Endothelial cell of umbilical vein (primary cell): ENCODE results near the gene SLC12A6. TPM values are rescaled to one million over a fixed set of nuclear protein-coding genes. Genes with fewer than 3 reads are reported as not detected.

Experiments
- BruUV-seq: library from RNA; stranded (reverse); fragments of 400-500 nt; replicated peaks from 2 replicates; lab custom pipeline; 2021; lab: Mats Ljungman, UMichigan
- CTCF ChIA-PET: fragments of 300-600, 350-600 bp; sonication (Branson Sonifier 250); formaldehyde crosslinking; loops from one replicate; lab custom pipeline; 2021; ENCODE audit warnings: antibody characterized with exemption, inconsistent platforms; lab: Charles Lee
- POLR2A ChIA-PET: fragments of 300-600, 350-600 bp; sonication (Branson Sonifier 250); formaldehyde crosslinking; loops from one replicate; lab custom pipeline; 2021; ENCODE audit warnings: antibody characterized with exemption, inconsistent platforms; lab: Charles Lee
- DNase-seq: peaks from one replicate; pipeline ENCODE4 v3.0.0-alpha.2; 2011; ENCODE audit warnings: low read depth, low spot score
- FAIRE-seq: peaks from 2 replicates; lab custom pipeline; 2011; peaks lifted over from hg19 to GRCh38; lab: Jason Lieb, UNC
- H2AFZ ChIP-seq: 2 replicates; pipeline ENCODE4 v1.6.0; 2012; ENCODE audit warnings: low read depth, low read length, control low read depth, inconsistent platforms
- H3K27ac ChIP-seq: 2 replicates; pipeline ENCODE4 v1.5.1; 2011; ENCODE audit warnings: low read depth, mild to moderate bottlenecking, control low read depth, low read length, moderate library complexity; ENCODE audit not compliant: insufficient read depth
- H3K27me3 ChIP-seq, 2 experiments: 2 replicates each; pipeline versions ENCODE4 v1.6.0 to v1.6.1; 2011; ENCODE audit warnings: low read length in 2 of 2, mixed read lengths in 1 of 2; ENCODE audit not compliant: control insufficient read depth in 2 of 2, insufficient read depth in 2 of 2
- H3K36me3 ChIP-seq, 2 experiments: 2 replicates in 1 of 2; 3 replicates in 1 of 2; pipeline ENCODE4 v1.5.1; 2011; ENCODE audit warnings: low read length in 2 of 2, mild to moderate bottlenecking in 1 of 2, moderate library complexity in 1 of 2; ENCODE audit not compliant: control insufficient read depth in 2 of 2, insufficient read depth in 2 of 2; ENCODE audit errors: extremely low read depth in 1 of 2
- H3K4me1 ChIP-seq: 3 replicates; pipeline ENCODE4 v1.5.1; 2011; ENCODE audit warnings: mild to moderate bottlenecking, low read length; ENCODE audit not compliant: control insufficient read depth, insufficient read depth; ENCODE audit errors: extremely low read depth
- H3K4me2 ChIP-seq: 2 replicates; pipeline ENCODE4 v1.6.1; 2011; ENCODE audit warnings: low read length, control low read depth, mixed read lengths; ENCODE audit not compliant: insufficient read depth
- H3K4me3 ChIP-seq, 3 experiments: fragments of 200-600 bp in 1 of 3; sonication (generic), shearing (Covaris generic) in 1 of 3; replicated peaks in 1 of 3; 2 replicates each; pipeline ENCODE4 v1.5.1; 2011 to 2016; ENCODE audit warnings: control low read depth in 3 of 3, low read length in 3 of 3, mild to moderate bottlenecking in 2 of 3, inconsistent platforms in 1 of 3, low read depth in 1 of 3, moderate library complexity in 1 of 3; ENCODE audit not compliant: insufficient read depth in 1 of 3
- H3K79me2 ChIP-seq: 2 replicates; pipeline ENCODE4 v1.6.0; 2012; ENCODE audit warnings: low read length, inconsistent platforms; ENCODE audit not compliant: control insufficient read depth, insufficient read depth
- H3K9ac ChIP-seq: replicated peaks from 2 replicates; pipeline ENCODE3; 2011; ENCODE audit warnings: low read length, control low read depth; ENCODE audit not compliant: insufficient read depth; ENCODE audit errors: extremely low read depth
- H3K9me1 ChIP-seq: replicated peaks from 3 replicates; pipeline ENCODE4 v1.6.0; 2011; ENCODE audit warnings: mild to moderate bottlenecking, low read length; ENCODE audit not compliant: control insufficient read depth, insufficient read depth; ENCODE audit errors: extremely low read depth
- H3K9me3 ChIP-seq: replicated peaks from 2 replicates; pipeline ENCODE4 v1.5.1; 2012; ENCODE audit warnings: low read length, inconsistent platforms; ENCODE audit not compliant: control insufficient read depth, insufficient read depth
- H4K20me1 ChIP-seq: replicated peaks from 2 replicates; pipeline ENCODE3; 2011; ENCODE audit warnings: mild to moderate bottlenecking, low read length; ENCODE audit not compliant: control insufficient read depth, insufficient read depth; ENCODE audit errors: extremely low read depth
- EZH2 ChIP-seq: IDR thresholded peaks from 2 replicates; pipeline ENCODE4 v1.6.1; 2012; ENCODE audit warnings: borderline replicate concordance, low read depth, mild to moderate bottlenecking, moderate library complexity, low read length, inconsistent platforms; ENCODE audit not compliant: severe bottlenecking
- FOS ChIP-seq: IDR thresholded peaks from 2 replicates; pipeline ENCODE4 v1.6.1; 2011; ENCODE audit warnings: mild to moderate bottlenecking, low read length, moderate library complexity, borderline replicate concordance; ENCODE audit not compliant: insufficient read depth
- GATA2 ChIP-seq: IDR thresholded peaks from 2 replicates; pipeline ENCODE4 v1.7.0; 2011; ENCODE audit warnings: low read depth, mild to moderate bottlenecking, moderate library complexity, mixed read lengths, low read length; ENCODE audit not compliant: insufficient read length, insufficient read depth
- JUN ChIP-seq: IDR thresholded peaks from 2 replicates; pipeline ENCODE4 v1.6.1; 2011; ENCODE audit warnings: borderline replicate concordance, low read depth; ENCODE audit not compliant: insufficient read length, insufficient read depth
- MYC ChIP-seq: IDR thresholded peaks from one replicate; pipeline ENCODE4 v1.6.1; 2011; ENCODE audit warnings: mild to moderate bottlenecking, low read depth, low read length
- POLR2A ChIP-seq: IDR thresholded peaks from 2 replicates; pipeline ENCODE4 v1.6.1; 2012; ENCODE audit warnings: low read depth, mild to moderate bottlenecking, control low read depth, low read length
- POLR2AphosphoS5 ChIP-seq: IDR thresholded peaks from 2 replicates; pipeline ENCODE4 v1.6.1; 2012; ENCODE audit warnings: low read depth, mild to moderate bottlenecking, control low read depth, low read length, moderate library complexity; ENCODE audit not compliant: insufficient read depth
- dilution Hi-C: fragments of 300-500 bp; cut with MboI; formaldehyde crosslinking; loops from one replicate; pipeline ENCODE4 v1.15.0; 2019; ENCODE audit warnings: low sequenced_read_pairs; ENCODE audit not compliant: extremely low pct_ligation_motif_present
- intact Hi-C: fragments of 100-400 bp; cut with micrococcal nuclease; formaldehyde crosslinking; loops from one replicate; pipeline ENCODE4 v1.10.0; 2022
- polyA plus RNA-seq, 4 experiments: library from polyadenylated mRNA; depleted of rRNA in 3 of 4; stranded (reverse) in 3 of 4; unstranded in 1 of 4; fragments of >200 nt; gene quantifications; 2 replicates each; pipeline versions ENCODE4 v1.2.1 to v1.2.3, GENCODE V29; 2011 to 2012; ENCODE audit warnings: missing spikeins in 1 of 4
- total RNA-seq: library from RNA; stranded (reverse); gene quantifications from 2 replicates; pipeline ENCODE4 v1.2.3, GENCODE V29; 2021
- TF ChIP-seq, protein P1 (sequence below), 2 donors: IDR thresholded peaks; 1 replicate in 1 of 2; 2 replicates in 1 of 2; pipeline ENCODE4 v1.5.1; 2011; ENCODE audit warnings: low read length in 2 of 2, mild to moderate bottlenecking in 2 of 2, moderate library complexity in 2 of 2, control low read depth in 1 of 2, inconsistent platforms in 1 of 2, low read depth in 1 of 2; ENCODE audit not compliant: insufficient read depth in 1 of 2; ENCODE audit errors: extremely low read depth in 1 of 2
- TF ChIP-seq, protein P2 (sequence below): IDR thresholded peaks from 2 replicates; pipeline ENCODE4 v1.6.1; 2011; ENCODE audit not compliant: insufficient read depth, insufficient read length

SLC12A6 gene
- total and polyA plus RNA-seq, 2 donors (not counting 3 experiments of a cell fraction or from before 2014, with no cell fraction given): 21.4 to 27.1 TPM

DNA sequence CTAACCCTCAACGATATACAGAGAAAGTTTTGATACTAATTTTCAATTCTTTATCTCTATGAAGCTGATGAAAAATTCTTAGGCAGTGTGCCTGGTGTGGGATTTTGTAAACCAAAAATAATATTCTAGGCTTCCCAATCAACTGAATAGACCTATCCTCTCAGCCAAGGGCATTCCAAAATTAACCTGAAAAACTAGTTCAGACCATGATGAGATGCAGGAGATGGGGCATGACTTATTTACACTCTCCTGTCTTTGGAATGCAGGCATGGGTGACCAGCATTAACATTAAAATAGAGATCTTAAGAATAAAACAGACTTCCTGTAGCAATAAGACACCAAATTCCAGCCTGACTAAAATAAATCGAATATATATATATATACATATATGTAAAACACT lies 37.2 kb upstream of the SLC12A6 start:
- no TSS peak for BruUV-seq
- no peak overlapping the region for H3K4me3 ChIP-seq
- H3K27me3 ChIP-seq: no peaks in the 10 kb centered on the region
- H4K20me1 ChIP-seq: no peaks in the 10 kb centered on the region
- no peak overlapping the region for H2AFZ ChIP-seq
- TF ChIP-seq JUN (no peak), POLR2AphosphoS5 (no peak), MYC (no peak), EZH2 (no peak), GATA2 (no peak), FOS (no peak), POLR2A (no peak)
- TF ChIP-seq, protein P1, sequence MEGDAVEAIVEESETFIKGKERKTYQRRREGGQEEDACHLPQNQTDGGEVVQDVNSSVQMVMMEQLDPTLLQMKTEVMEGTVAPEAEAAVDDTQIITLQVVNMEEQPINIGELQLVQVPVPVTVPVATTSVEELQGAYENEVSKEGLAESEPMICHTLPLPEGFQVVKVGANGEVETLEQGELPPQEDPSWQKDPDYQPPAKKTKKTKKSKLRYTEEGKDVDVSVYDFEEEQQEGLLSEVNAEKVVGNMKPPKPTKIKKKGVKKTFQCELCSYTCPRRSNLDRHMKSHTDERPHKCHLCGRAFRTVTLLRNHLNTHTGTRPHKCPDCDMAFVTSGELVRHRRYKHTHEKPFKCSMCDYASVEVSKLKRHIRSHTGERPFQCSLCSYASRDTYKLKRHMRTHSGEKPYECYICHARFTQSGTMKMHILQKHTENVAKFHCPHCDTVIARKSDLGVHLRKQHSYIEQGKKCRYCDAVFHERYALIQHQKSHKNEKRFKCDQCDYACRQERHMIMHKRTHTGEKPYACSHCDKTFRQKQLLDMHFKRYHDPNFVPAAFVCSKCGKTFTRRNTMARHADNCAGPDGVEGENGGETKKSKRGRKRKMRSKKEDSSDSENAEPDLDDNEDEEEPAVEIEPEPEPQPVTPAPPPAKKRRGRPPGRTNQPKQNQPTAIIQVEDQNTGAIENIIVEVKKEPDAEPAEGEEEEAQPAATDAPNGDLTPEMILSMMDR (IDR thresholded peaks at IDR 0.05; ENCODE audit: extremely low read depth in 1 of 2, insufficient read depth in 1 of 2, low read depth in 1 of 2, low read length in 2 of 2): no peak
- TF ChIP-seq, protein P2, sequence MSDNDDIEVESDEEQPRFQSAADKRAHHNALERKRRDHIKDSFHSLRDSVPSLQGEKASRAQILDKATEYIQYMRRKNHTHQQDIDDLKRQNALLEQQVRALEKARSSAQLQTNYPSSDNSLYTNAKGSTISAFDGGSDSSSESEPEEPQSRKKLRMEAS: no peak
- DNase-seq (no peak), FAIRE-seq (no peak)
- no peaks in the 10 kb centered on the region for H3K9me1 ChIP-seq
- no peak overlapping the region for H3K4me2 ChIP-seq
- CTCF ChIA-PET: no interaction called here
- no peak overlapping the region for H3K9ac ChIP-seq
- H3K79me2 ChIP-seq: no peaks in the 10 kb centered on the region
- H3K4me1 ChIP-seq: no peaks in the 10 kb centered on the region
- no peaks in the 10 kb centered on the region for H3K36me3 ChIP-seq
- no peak overlapping the region for H3K27ac ChIP-seq
- no peaks in the 10 kb centered on the region for H3K9me3 ChIP-seq
- intact Hi-C loops (no loop called here), dilution Hi-C loops (no loop called here)
- POLR2A ChIA-PET: no interaction called here
